Fibroblast of skin of left biceps (primary cell): ENCODE data around the gene WWOX.

Experiments used
- DNase-seq, 2 experiments: peaks; one replicate each; pipeline ENCODE4 v3.0.0-alpha.2; 2013; ENCODE audit warnings: low read depth in 2 of 2

WWOX gene

GRCh38 chr16:78464833-78465232 is 365.4 kb downstream of the WWOX start:
- DNase-seq = no peak

GRCh38 chr16:78465730-78466129 is 366.3 kb downstream of the WWOX start:
- no peak for DNase-seq

- DNase-seq = no peak
These were observed 370.3 kb downstream of the WWOX start for GRCh38 chr16:78469787-78470186.

DNA sequence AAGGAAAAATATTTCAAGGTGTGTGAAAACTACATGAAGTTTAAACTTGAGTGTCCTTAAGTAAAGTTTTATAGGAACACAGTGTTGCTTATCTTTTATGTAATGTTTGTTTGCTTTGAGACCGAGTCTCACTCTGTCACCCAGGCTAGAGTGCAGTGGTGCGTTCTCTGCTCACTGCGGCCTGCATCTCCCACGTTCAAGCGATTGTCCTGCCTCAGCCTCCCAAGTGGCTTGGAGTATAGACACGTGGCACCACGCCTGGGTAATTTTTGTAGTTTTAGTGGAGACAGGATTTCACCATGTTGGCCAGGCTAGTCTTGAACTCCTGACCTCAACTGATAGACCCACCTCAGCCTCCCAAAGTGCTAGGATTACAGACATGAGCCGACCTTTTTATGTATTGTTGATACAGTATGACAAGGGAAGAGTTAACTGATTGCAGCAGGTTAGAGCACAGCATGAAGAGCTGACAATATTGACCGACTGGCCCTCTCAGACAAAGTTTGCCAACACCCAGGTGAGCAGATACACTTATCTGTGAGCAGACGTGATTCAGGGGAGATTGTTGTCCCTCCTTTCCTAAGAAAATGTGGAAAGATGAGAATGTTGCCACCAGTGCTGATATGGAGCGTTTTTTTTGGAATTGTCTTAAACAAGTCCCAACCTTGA is 373.7 kb downstream of the WWOX start:
- DNase-seq = no peak

GRCh38 chr16:78474762-78475161 is 375.3 kb downstream of the WWOX start:
- no peak for DNase-seq

DNA sequence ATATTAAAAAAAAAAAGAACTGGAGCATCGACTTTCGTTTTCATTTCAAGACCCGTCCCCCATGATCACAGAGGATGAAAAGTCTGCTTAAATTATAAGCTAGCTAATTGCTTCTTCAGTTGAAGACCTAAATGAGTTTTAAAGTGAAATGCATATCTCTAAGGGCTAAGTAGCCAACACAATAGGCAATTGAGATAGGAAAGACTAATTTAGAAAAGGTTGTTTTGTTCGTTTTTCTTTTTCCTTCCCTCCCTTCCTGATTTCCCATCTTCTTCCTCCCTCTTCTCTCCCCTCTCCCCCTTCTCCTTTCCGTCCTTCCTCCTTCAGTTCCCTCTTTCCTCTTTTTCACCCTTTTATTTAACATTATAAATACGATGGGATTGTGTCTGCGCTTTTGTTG is 377.2 kb downstream of the WWOX start:
- DNase-seq = no peak

- no peak for DNase-seq
These were observed 378.9 kb downstream of the WWOX start for GRCh38 chr16:78478267-78478861.

- no peak for DNase-seq
These were observed 380.3 kb downstream of the WWOX start for GRCh38 chr16:78479723-78480122.

DNA sequence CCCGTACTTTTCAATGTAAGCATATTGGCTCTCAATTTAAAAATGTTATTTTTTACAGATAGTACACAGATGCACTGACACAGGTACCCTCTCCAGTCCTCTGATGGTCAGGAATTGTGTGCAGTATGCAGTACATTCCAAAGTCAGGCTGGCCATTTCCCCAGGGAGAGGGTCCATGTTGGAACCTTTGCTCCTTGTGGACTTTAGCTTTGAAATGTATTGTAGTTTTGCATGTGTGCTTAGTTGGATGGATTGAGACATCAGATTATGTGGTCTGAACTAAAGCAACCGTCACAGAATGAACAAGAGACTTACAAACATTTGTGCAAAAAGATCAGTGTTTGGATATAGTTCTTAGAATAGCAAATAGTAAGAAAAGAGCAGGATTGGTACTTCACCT is 381.1 kb downstream of the WWOX start:
- no peak for DNase-seq

DNA sequence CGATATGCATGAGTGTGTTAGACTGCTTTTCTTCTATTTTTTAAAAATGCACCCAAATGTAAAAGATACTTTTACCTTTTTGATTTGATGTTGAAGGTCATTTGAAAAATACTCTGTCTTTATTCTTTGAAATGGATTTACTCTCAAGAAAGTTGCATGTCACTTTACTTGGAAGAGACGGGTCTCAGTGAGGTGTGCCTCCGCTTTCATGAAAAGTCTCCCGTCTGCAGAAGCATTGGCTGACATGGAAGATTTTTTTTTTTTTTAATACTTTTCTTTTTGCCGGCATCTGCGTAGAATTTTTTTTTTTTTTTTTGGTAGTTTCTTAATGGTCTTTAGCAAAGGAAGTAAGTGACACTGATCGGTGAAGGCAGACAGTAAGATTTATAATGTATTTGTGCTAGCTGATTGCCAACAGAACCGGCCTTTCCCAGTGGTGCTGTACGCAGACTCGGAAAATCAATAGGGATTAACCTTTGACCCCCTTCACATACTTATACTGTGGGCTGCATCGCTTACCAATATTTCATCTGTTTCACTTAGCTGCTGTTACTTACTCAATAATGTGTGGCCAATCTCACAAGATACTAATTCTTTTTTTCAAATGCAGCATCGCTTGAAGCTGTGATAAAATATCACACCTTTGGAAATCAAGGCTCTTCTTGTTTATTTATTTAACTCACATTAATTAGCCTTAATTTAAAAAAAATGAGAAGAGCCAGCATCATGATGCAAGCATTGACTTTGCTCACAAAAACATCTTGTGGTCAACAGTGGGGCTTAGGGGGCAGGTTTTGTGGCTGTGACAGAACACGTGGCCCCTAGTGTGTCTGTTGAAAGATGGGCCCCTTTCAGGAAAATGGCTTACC is 383.9 kb downstream of the WWOX start:
- DNase-seq = no peak

DNA sequence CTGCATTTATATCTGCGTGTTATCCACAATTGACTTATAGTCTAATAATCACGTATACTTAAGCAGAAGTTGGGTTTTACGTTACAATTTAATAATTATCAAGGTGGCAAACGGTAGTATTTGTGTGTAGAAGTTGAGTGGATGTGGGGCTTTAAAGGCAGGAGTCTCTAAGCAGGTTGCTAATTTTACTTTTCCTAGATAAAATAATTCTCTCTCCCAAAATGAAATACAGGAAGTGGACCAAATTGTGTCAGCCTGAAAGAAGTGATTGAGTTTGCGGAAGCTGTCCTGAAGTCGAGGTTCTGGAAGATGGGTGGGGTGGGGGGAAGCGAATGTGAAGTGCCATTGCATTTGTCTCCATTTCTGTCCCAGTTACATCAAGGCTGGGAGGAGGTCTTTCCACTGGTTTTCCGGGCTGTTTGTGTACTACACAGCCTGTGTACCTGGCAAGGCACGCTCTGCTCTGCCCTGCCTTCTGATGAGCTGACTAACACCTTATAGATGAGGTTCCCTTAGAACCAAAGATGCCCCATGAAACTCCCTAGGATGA is 385.1 kb downstream of the WWOX start:
- DNase-seq = no peak

- no peak for DNase-seq
These were observed 385.9 kb downstream of the WWOX start for GRCh38 chr16:78485188-78485916.

- DNase-seq = no peak
These were observed 386.4 kb downstream of the WWOX start for GRCh38 chr16:78485917-78486257.

- DNase-seq = no peak
These were observed 388.0 kb downstream of the WWOX start for GRCh38 chr16:78487471-78487870.

DNA sequence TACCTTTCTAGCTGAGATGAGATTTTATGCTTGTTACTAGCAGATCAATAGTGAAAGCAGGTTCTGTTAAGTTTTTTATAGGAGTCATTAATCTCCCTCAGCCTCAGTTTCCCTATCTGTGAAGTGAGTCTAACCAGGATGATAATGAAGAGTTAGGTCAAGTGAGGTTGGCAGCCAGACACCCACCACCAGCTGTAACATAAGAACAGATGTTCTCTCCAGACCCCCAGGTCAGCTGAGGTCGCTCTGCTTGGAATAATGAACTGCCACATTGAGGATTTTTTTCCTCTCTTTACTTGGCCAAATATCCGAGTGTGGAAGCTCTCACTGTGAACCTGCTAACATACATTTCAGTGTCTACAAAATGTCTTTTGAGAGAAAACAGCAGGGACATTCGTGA is 389.6 kb downstream of the WWOX start:
- DNase-seq = no peak

DNA sequence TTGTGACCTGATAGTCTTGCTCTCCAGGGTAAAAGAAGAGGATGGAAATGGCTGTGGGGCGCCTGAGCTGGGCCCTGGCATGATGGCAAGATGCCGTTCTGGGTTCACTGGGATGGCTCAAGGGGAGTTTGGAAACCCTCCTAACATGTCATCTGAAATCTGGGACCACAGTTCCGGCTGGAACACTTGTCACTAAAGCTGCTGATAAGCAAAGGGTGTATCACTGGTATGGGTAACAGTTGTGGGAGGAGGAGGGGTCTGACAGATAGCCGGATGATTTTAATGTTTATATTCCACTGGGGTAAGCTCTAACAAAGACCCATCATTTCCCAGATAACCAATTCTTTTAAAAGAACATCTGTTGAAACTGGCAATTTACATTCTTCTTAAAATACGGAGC is 390.2 kb downstream of the WWOX start:
- no peak for DNase-seq

DNA sequence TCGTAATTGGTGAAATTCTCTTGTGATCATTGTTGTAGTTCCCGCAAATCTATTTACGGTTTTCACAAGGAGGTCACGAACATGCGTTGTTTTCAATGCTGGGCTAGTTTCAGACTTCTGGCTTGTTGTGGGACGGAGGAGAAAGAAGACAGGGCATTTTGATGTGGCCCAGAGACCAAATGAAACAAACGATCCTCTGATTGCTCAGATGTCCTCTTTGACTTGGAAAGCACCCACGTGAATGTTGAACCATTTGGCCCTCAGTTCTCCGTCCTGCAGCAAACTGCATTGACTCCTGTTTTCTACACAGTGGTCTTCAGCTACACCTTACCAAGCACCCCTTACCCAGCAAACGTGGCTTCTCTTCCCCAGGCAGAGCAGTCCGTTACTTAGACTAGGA is 391.0 kb downstream of the WWOX start:
- DNase-seq = no peak

GRCh38 chr16:78490847-78491246 is 391.4 kb downstream of the WWOX start:
- DNase-seq = no peak

GRCh38 chr16:78493573-78493972 is 394.1 kb downstream of the WWOX start:
- DNase-seq = no peak

DNA sequence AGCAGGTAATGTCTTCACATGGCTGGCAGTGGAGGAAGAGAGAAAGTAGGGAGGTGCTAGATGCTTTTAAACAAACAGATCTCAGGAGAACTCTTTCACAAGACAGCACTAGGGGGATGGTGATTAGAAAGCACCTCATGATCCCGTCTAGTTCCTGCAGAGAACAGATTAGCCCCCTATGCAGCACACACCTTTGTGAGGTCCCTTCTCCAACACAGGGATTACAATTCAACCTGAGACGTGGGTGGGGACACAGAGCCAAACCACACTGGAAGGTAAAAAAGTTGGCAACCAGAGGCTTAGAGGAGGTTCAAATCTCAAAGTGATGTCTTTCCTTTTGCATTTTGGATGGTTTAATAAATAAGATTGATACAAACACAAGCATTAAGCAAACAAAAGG is 394.7 kb downstream of the WWOX start:
- DNase-seq = no peak

DNA sequence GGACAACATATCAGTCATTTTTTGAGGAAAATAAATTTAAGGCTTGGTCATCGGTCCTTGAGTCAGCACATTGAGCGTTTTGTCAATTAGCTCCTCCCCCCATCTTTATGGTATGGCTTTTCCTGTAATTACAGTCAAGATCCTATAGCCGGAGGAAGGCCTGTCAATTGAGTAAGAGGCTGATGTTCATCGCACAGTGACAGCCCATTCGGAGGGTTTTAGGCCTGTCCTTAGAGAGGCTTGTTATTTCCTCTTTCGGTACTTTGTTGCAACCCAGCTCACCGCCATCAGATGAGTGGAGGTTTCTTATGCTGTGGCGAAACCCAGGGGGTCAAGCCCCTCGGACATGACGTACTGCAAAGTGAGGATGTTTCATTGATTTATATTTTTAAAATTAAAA is 395.2 kb downstream of the WWOX start:
- DNase-seq = no peak

DNA sequence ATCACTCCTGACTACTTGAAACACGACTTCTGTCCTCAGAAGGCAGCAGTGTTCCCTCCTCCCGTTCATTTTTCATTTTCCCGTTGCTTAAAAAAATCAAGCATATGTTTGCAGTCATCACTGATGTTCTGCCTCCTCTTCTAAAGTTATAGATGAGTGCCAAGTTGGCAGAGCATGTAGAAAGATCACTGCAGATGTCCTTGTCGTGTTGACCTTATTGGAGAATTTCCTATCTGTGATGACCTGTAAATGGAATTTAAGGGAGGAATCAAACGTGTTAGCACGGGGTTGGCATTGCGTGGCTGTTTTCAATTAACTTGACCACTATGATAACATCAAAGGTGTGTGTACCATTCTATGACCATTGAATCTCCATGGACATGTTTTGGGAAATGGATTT is 396.7 kb downstream of the WWOX start:
- DNase-seq = no peak
